ENCODE measurements around the gene SEMA3E. TPM values are rescaled to one million over a fixed set of nuclear protein-coding genes. Genes with fewer than 3 reads are reported as not detected.

Gene SEMA3E
- total RNA-seq, 4 donors from 2014 or later: 22.1 to 42.6 (median 25.0) TPM

- peaks cover 0 to 11% (median 2%) of the 10 kb centered on the region in 3 donors for H3K4me1 ChIP-seq
- H3K27me3 ChIP-seq: no peaks in the 10 kb centered on the region
- no peak overlapping the region for H3K27ac ChIP-seq
- WGBS, 2 donors (ENCODE audit: low coverage in 1 of 2): 76 to 79% methylated on average over 5 to 6 of the region's 6 CpGs
- ATAC-seq: no peak
- no peak overlapping the region for H3K4me3 ChIP-seq
- no peak for TF ChIP-seq EP300 (IDR thresholded peaks at IDR 0.05)
- TF ChIP-seq POLR2A (IDR thresholded peaks at IDR 0.05): no peak
- TF ChIP-seq POLR2AphosphoS5 (IDR thresholded peaks at IDR 0.05): no peak
- TF ChIP-seq CTCF (IDR thresholded peaks at IDR 0.05): no peak
- H3K36me3 ChIP-seq: no peaks in the 10 kb centered on the region
- H3K9me3 ChIP-seq: no peaks in the 10 kb centered on the region
These were observed 173.5 kb downstream of the SEMA3E start for GRCh38 chr7:83475420-83475819.

GRCh38 chr7:83472376-83472775 is 176.6 kb downstream of the SEMA3E start:
- Histone ChIP-seq H3K9me3 (no peaks in the 10 kb centered on the region), H3K27ac (no peak overlapping the region), H3K36me3 (no peaks in the 10 kb centered on the region), H3K27me3 (no peaks in the 10 kb centered on the region), H3K4me1 (peaks cover 0 to 29% (median 2%) of the 10 kb centered on the region in 3 donors), H3K4me3 (no peak overlapping the region)
- WGBS, 2 donors (ENCODE audit: low coverage in 1 of 2): 85 to 100% methylated on average over 2 of the region's 2 CpGs
- no peak for ATAC-seq
- TF ChIP-seq CTCF (IDR thresholded peaks at IDR 0.05) (no peak), EP300 (IDR thresholded peaks at IDR 0.05) (no peak)

GRCh38 chr7:83469491-83469890 is 179.4 kb downstream of the SEMA3E start:
- no peak for TF ChIP-seq POLR2AphosphoS5 (IDR thresholded peaks at IDR 0.05)
- no peak for TF ChIP-seq CTCF (IDR thresholded peaks at IDR 0.05)
- TF ChIP-seq EP300 (IDR thresholded peaks at IDR 0.05): no peak
- TF ChIP-seq POLR2A (IDR thresholded peaks at IDR 0.05): no peak
- no peaks in the 10 kb centered on the region for H3K27me3 ChIP-seq
- WGBS, 2 donors (ENCODE audit: low coverage in 1 of 2): 67 to 100% methylated on average over 1 to 3 of the region's 3 CpGs
- no peak overlapping the region for H3K4me3 ChIP-seq
- no peak for ATAC-seq
- no peaks in the 10 kb centered on the region for H3K36me3 ChIP-seq
- no peaks in the 10 kb centered on the region for H3K9me3 ChIP-seq
- no peak overlapping the region for H3K27ac ChIP-seq
- peaks cover 0 to 18% (median 0%) of the 10 kb centered on the region in 3 donors for H3K4me1 ChIP-seq

- ATAC-seq: no peak
- Histone ChIP-seq H3K9me3 (no peaks in the 10 kb centered on the region), H3K4me1 (peaks cover 0 to 18% (median 0%) of the 10 kb centered on the region in 3 donors), H3K36me3 (no peaks in the 10 kb centered on the region), H3K4me3 (no peak overlapping the region), H3K27ac (no peak overlapping the region), H3K27me3 (no peaks in the 10 kb centered on the region)
- TF ChIP-seq CTCF (IDR thresholded peaks at IDR 0.05) (no peak), EP300 (IDR thresholded peaks at IDR 0.05) (no peak), POLR2AphosphoS5 (IDR thresholded peaks at IDR 0.05) (no peak), POLR2A (IDR thresholded peaks at IDR 0.05) (no peak)
- WGBS, 2 donors (ENCODE audit: low coverage in 1 of 2): 17% methylated on average over 2 of the region's 2 CpGs
These were observed 179.9 kb downstream of the SEMA3E start for GRCh38 chr7:83469076-83469475.

GRCh38 chr7:83468251-83468739 is 180.6 kb downstream of the SEMA3E start:
- no peaks in the 10 kb centered on the region for H3K36me3 ChIP-seq
- TF ChIP-seq POLR2AphosphoS5 (IDR thresholded peaks at IDR 0.05) (peak; percentile 92), EP300 (IDR thresholded peaks at IDR 0.05) (no peak), POLR2A (IDR thresholded peaks at IDR 0.05) (no peak), CTCF (IDR thresholded peaks at IDR 0.05) (no peak)
- no peaks in the 10 kb centered on the region for H3K9me3 ChIP-seq
- H3K27ac ChIP-seq: no peak overlapping the region
- H3K4me1 ChIP-seq: peaks cover 0 to 18% (median 0%) of the 10 kb centered on the region in 3 donors
- ATAC-seq: peak; percentile 78
- H3K27me3 ChIP-seq: no peaks in the 10 kb centered on the region
- no peak overlapping the region for H3K4me3 ChIP-seq
- WGBS, 2 donors (ENCODE audit: low coverage in 1 of 2): 8 to 23% methylated on average over 2 of the region's 2 CpGs
